NOMO-1 (cell line): ENCODE measurements around the gene BATF3.

Experiments
- DNase-seq, 2 experiments: peaks; one replicate each; lab custom pipeline; 2025; ENCODE audit not compliant: unreplicated experiment in 2 of 2; lab: John Stamatoyannopoulos, UW

The BATF3 gene

GRCh38 chr1:212638492-212639151, 61.0 kb downstream of the BATF3 start:
- DNase-seq, result no peak

DNA sequence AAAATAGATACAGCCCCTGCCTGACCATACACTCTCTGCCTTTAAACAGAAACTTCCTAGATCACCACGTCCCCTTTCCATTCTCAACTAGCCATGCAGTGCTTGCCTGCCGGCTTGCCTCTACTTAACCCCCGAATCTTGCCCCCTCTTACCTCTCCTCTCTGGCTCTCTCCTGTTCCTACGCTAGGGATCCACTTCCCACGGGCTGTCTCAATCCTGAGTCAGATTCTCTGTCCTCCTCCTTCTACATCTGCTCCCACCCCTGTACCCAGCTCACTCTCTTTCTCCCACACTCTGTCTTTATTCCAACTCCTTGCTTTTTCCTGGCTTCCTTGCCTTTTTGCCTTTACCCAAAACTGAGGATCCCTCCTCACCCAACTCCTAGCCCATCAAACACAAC, 61.7 kb downstream of the BATF3 start:
- no peak for DNase-seq
